Measurements from ENCODE around the gene DCST2. TPM values are rescaled to one million over a fixed set of nuclear protein-coding genes. Genes with fewer than 3 reads are reported as not detected.
A peak's percentile ranks its signal among the peaks of the same experiment; 100 is the strongest.

The DCST2 gene
- total and polyA plus RNA-seq, 10 of the 15 experiments (the other 5 are each of a cell fraction or from before 2014, with no cell fraction given): 0.33 to 0.41 (median 0.36) TPM; not detected in 7

GRCh38 chr1:154972517-154973343, 60.9 kb downstream of the DCST2 start:
- peak overlapping the region; percentile 93 for H3K9ac ChIP-seq (ENCODE audit: control insufficient read depth, insufficient read depth, low read length)
- H3K27me3 ChIP-seq (replicated peaks in 1 of 2; ENCODE audit: control insufficient read depth in 2 of 2, insufficient read depth in 2 of 2, low read length in 1 of 2): no peaks in the 10 kb centered on the region
- no peak for ATAC-seq
- H3K36me3 ChIP-seq (ENCODE audit: control insufficient read depth in 2 of 2, insufficient read depth in 2 of 2, low read length in 1 of 2): peaks cover 0 to 7% of the 10 kb centered on the region in 2 experiments; a peak in 2 of 4 replicates
- ChIA-PET CTCF (interaction anchor here (0.7 to 20.6 kb wide), 11 partner anchors 8 to 225 kb away, joined by 3 to 226 read pairs (median 4); partner anchors contain the start of genes FLAD1, LENEP and ZBTB7B), POLR2A (interaction anchor here (0.6 to 9.8 kb wide), 15 partner anchors 8 to 1274 kb away, joined by 3 to 140 read pairs (median 4); partner anchors contain the start of genes FLAD1, PBXIP1, PMVK and PYGO2), RAD21 (ENCODE audit: unreplicated experiment) (interaction anchor here (0.9 to 2.8 kb wide), 9 partner anchors 10 to 103 kb away, joined by 3 to 20 read pairs (median 8); partner anchors contain the start of genes FLAD1, KCNN3, PBXIP1 and PYGO2), SMC1A (ENCODE audit: uncharacterized antibody, unreplicated experiment) (interaction anchor here (0.6 to 5.4 kb wide), 11 partner anchors 9 to 103 kb away, joined by 3 to 30 read pairs (median 4); partner anchors contain the start of genes FLAD1, KCNN3 and PBXIP1)
- no peak overlapping the region for H2AFZ ChIP-seq (ENCODE audit: control insufficient read depth, low read depth, low read length)
- no peak for TF ChIP-seq SMARCA5 (IDR thresholded peaks at IDR 0.05)
- no peak for TF ChIP-seq CUX1 (IDR thresholded peaks at IDR 0.05; ENCODE audit: insufficient replicate concordance, low read depth, low read length)
- TF ChIP-seq, protein P1, sequence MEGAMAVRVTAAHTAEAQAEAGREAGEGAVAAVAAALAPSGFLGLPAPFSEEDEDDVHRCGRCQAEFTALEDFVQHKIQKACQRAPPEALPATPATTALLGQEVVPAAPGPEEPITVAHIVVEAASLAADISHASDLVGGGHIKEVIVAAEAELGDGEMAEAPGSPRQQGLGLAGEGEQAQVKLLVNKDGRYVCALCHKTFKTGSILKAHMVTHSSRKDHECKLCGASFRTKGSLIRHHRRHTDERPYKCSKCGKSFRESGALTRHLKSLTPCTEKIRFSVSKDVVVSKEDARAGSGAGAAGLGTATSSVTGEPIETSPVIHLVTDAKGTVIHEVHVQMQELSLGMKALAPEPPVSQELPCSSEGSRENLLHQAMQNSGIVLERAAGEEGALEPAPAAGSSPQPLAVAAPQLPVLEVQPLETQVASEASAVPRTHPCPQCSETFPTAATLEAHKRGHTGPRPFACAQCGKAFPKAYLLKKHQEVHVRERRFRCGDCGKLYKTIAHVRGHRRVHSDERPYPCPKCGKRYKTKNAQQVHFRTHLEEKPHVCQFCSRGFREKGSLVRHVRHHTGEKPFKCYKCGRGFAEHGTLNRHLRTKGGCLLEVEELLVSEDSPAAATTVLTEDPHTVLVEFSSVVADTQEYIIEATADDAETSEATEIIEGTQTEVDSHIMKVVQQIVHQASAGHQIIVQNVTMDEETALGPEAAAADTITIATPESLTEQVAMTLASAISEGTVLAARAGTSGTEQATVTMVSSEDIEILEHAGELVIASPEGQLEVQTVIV (IDR thresholded peaks at IDR 0.05; ENCODE audit: borderline replicate concordance, partially characterized antibody): no peak
- no peak for TF ChIP-seq IRF5 (IDR thresholded peaks at IDR 0.05; ENCODE audit: borderline replicate concordance)
- TF ChIP-seq, protein P2, sequence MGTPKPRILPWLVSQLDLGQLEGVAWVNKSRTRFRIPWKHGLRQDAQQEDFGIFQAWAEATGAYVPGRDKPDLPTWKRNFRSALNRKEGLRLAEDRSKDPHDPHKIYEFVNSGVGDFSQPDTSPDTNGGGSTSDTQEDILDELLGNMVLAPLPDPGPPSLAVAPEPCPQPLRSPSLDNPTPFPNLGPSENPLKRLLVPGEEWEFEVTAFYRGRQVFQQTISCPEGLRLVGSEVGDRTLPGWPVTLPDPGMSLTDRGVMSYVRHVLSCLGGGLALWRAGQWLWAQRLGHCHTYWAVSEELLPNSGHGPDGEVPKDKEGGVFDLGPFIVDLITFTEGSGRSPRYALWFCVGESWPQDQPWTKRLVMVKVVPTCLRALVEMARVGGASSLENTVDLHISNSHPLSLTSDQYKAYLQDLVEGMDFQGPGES (IDR thresholded peaks at IDR 0.05): no peak
- H3K4me2 ChIP-seq (ENCODE audit: control insufficient read depth, insufficient read depth): peak overlapping the region; percentile 88
- 71% methylated on average over 17 of the region's 18 CpGs for WGBS (ENCODE audit: insufficient coverage, insufficient replicate concordance, low lambda C conversion rate, missing lambda C conversion rate)
- intact Hi-C loops (cut with micrococcal nuclease; ENCODE audit: unreplicated experiment): loop anchor here (5.0 kb wide), 1 partner anchor 90 kb away; the partner anchor contains the start of gene EFNA4
- no peak for DNase-seq (ENCODE audit: low read depth, low spot score)
- in situ Hi-C loops (cut with MboI): no loop called here
- peaks cover 31% of the 10 kb centered on the region for H3K4me1 ChIP-seq (ENCODE audit: control insufficient read depth, insufficient read depth, low read length)
- H4K20me1 ChIP-seq (ENCODE audit: control insufficient read depth, insufficient read depth): no peaks in the 10 kb centered on the region
- FAIRE-seq: no peak
- no peak overlapping the region; the same call in 1 of the 2 replicates for H3K27ac ChIP-seq (ENCODE audit: control insufficient read depth, insufficient read depth)
- H3K79me2 ChIP-seq (ENCODE audit: control insufficient read depth, insufficient read depth, low read length): peaks cover 70% of the 10 kb centered on the region
- H3K9me3 ChIP-seq (replicated peaks; ENCODE audit: control insufficient read depth, insufficient read depth, low read length): no peaks in the 10 kb centered on the region
- peak overlapping the region; percentile 61 for H3K4me3 ChIP-seq
- BruUV-seq (replicated peaks): TSS peak; percentile 56
